Spleen (tissue), 11 donors: ENCODE measurements around the gene SP6. TPM values are rescaled to one million over a fixed set of nuclear protein-coding genes. Genes with fewer than 3 reads are reported as not detected.
A peak's percentile ranks its signal among the peaks of the same experiment; 100 is the strongest.

Experiments used
- DNase-seq: peaks from one replicate; pipeline ENCODE4 v3.0.0-alpha.2; 2020
- H3K27ac ChIP-seq, 8 donors: fragments of 200-600 bp; sonication (generic) in 7 of 8; 1 replicate in 4 of 8; 2 replicates in 4 of 8; pipeline versions ENCODE4 v1.5.0 to v1.8.0; 2016 to 2021; ENCODE audit warnings: inconsistent platforms in 4 of 8, mild to moderate bottlenecking in 4 of 8, moderate library complexity in 1 of 8
- H3K27me3 ChIP-seq, 7 donors: fragments of 200-600 bp; sonication (generic) in 6 of 7; replicated peaks in 1 of 7; 1 replicate in 4 of 7; 2 replicates in 3 of 7; pipeline versions ENCODE4 v1.5.0 to v1.8.0; 2016 to 2021; ENCODE audit warnings: inconsistent platforms in 3 of 7, mild to moderate bottlenecking in 1 of 7
- H3K36me3 ChIP-seq, 6 donors: fragments of 200-600 bp; sonication (generic) in 5 of 6; 1 replicate in 4 of 6; 2 replicates in 2 of 6; pipeline versions ENCODE4 v1.5.0 to v1.8.0; 2016 to 2021; ENCODE audit warnings: inconsistent platforms in 2 of 6
- H3K4me1 ChIP-seq, 6 donors: fragments of 200-600 bp; sonication (generic) in 5 of 6; 1 replicate in 3 of 6; 2 replicates in 3 of 6; pipeline versions ENCODE4 v1.5.0 to v1.8.0; 2016 to 2021; ENCODE audit warnings: inconsistent platforms in 3 of 6
- H3K4me3 ChIP-seq, 8 donors: fragments of 200-600 bp; sonication (generic) in 7 of 8; 1 replicate in 4 of 8; 2 replicates in 4 of 8; pipeline versions ENCODE4 v1.5.0 to v1.8.0; 2016 to 2021; ENCODE audit warnings: inconsistent platforms in 4 of 8, mild to moderate bottlenecking in 4 of 8, moderate library complexity in 2 of 8
- H3K9me3 ChIP-seq, 8 donors: fragments of 200-600 bp; sonication (generic) in 7 of 8; 1 replicate in 4 of 8; 2 replicates in 4 of 8; pipeline versions ENCODE4 v1.5.0 to v1.8.0; 2016 to 2021; ENCODE audit warnings: inconsistent platforms in 4 of 8
- CTCF ChIP-seq, 11 experiments: fragments of 200-600 bp in 7 of 11; fragments of 450-650 bp in 4 of 11; sonication (generic) in 4 of 11; IDR thresholded peaks in 8 of 11; conservative IDR thresholded peaks in 3 of 11; 1 replicate in 7 of 11; 2 replicates in 4 of 11; pipeline versions ENCODE4 v1.4.0 to v1.8.0; 2016 to 2021; ENCODE audit warnings: antibody characterized with exemption in 11 of 11, inconsistent platforms in 4 of 11, mild to moderate bottlenecking in 1 of 11
- POLR2A ChIP-seq, 3 donors: fragments of 450-650 bp; IDR thresholded peaks; one replicate each; pipeline ENCODE4 v1.5.1; 2017; ENCODE audit warnings: antibody characterized with exemption in 3 of 3, mild to moderate bottlenecking in 1 of 3
- POLR2AphosphoS5 ChIP-seq, 3 donors: sonication (generic); formaldehyde crosslinking; IDR thresholded peaks; one replicate each; pipeline ENCODE4 v1.5.1; 2017; ENCODE audit warnings: antibody characterized with exemption in 3 of 3
- WGBS, 5 donors: extraction: QIAGEN DNeasy Blood & Tissue Kit in 3 of 5; methylation state at CpG; one replicate each; pipeline versions ENCODE4 v1.1.5 to v1.1.7; 2013 to 2018; 5-methylcytosine and 5-hydroxymethylcytosine counted together
- intact Hi-C: fragments of 100-400 bp; cut with DNase I; formaldehyde crosslinking; loops from one replicate; pipeline ENCODE4 v1.15.0; 2023; ENCODE audit warnings: low total_unique reads
- polyA plus RNA-seq, 3 donors: library from polyadenylated mRNA; stranded (reverse); fragments of 200-250 nt; gene quantifications; one replicate each; pipeline ENCODE4 v1.2.1, GENCODE V29; 2013
- total RNA-seq, 7 donors: library from RNA; depleted of rRNA in 3 of 7; stranded (reverse); fragments of >200 nt in 3 of 7; fragmentation: NEBNext Ultra II Directional in 4 of 7; extraction: Animal tissue kit (Norgen Biotek cat#: 25700) in 4 of 7; gene quantifications; one replicate each; pipeline versions ENCODE4 v1.1.0 to v1.2.1, GENCODE V29; 2016 to 2021
- donor health status: healthy with polysubstance abuse.
- donor health status: DM: no; HTN: no; CAD: no; lungs with moderate emphysema.
- donor health status: DM: no; HTN: no; CAD: no.
- donor health status: Bipolar disorder and iron deficiency.
- donor health status: healthy.
- donor health status: DM: no; HTN: no; CAD: no.
- donor health status: DM: yes; HTN: yes; CAD: no.

Gene SP6
- total and polyA plus RNA-seq, 10 donors: 0.11 to 3.0 (median 1.1) TPM

DNA sequence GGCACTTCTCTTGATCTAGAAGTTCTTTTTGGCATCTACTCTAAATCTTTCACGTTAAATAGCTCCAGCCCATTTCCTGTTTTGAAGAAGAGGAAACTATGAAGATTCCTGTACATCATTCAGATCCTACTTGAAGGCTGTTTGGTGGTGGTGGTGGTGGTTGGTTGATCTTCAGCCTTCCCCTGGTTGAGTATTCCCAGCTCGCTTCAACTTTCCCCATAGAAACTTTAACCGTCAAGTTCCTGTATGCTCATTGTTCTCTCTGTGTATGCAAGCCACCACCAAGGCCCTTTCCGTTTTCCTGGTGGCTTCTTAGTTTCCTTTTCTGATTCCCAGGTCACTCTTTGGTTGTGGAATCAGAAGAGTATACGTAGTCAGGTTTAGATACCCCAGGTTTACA is 16.2 kb downstream of the SP6 start:
- peak overlapping the region; percentile 8 to 85 (median 71) for H3K27ac ChIP-seq
- intact Hi-C loops: no loop called here
- no peak for DNase-seq

DNA sequence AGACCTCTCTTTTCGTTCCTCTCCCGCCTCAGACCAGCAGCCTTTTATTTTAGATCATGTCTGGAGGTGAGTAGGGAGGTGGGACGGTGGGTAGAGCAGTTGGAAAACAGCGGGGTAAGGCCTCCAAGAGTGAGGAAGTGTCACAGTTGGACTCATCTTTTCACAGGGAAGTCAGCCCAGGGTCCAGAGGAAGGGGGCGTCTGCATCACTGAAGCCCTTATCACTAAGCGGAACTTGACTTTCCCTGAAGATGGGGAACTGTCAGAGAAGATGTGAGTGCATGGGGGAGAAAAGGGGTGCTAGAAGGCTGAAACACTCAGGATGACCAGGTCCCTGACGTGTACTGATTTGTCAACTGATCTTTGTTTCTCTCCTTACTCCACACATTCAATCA is 19.0 kb downstream of the SP6 start:
- H3K9me3 ChIP-seq: no peaks in the 10 kb centered on the region
- no peak for DNase-seq
- peak overlapping the region; percentile 75 to 96 (median 90) for H3K4me3 ChIP-seq
- H3K27me3 ChIP-seq: no peaks in the 10 kb centered on the region
- WGBS, 5 donors: 7 to 12% (median 11%) methylated on average over 7 of the region's 7 CpGs
- no peak for TF ChIP-seq POLR2AphosphoS5 (IDR thresholded peaks at IDR 0.05)
- TF ChIP-seq CTCF (IDR thresholded peaks at IDR 0.05 in 8 of 11, conservative IDR thresholded peaks at IDR 0.05 in 3 of 11): no peak
- TF ChIP-seq POLR2A (IDR thresholded peaks at IDR 0.05): no peak
- intact Hi-C loops: no loop called here
- peak overlapping the region; percentile 80 to 94 (median 90) for H3K27ac ChIP-seq
- H3K4me1 ChIP-seq: peaks cover 9 to 86% (median 57%) of the 10 kb centered on the region in 6 donors
- peaks cover 0 to 45% (median 26%) of the 10 kb centered on the region in 6 donors for H3K36me3 ChIP-seq

More for the DNA sequence above, 16.2 kb downstream of the SP6 start:
- Histone ChIP-seq H3K9me3 (no peaks in the 10 kb centered on the region), H3K4me1 (peaks cover 16 to 93% (median 70%) of the 10 kb centered on the region in 6 donors), H3K36me3 (peaks cover 0 to 42% (median 15%) of the 10 kb centered on the region in 6 donors), H3K27me3 (no peaks in the 10 kb centered on the region), H3K4me3 (no peak overlapping the region)
- TF ChIP-seq CTCF (IDR thresholded peaks at IDR 0.05 in 8 of 11, conservative IDR thresholded peaks at IDR 0.05 in 3 of 11) (no peak), POLR2AphosphoS5 (IDR thresholded peaks at IDR 0.05) (no peak), POLR2A (IDR thresholded peaks at IDR 0.05) (no peak)
- 38 to 51% (median 41%) methylated on average over 5 of the region's 5 CpGs for WGBS, 5 donors

- H3K27me3 ChIP-seq: no peaks in the 10 kb centered on the region
- peak within 1 kb of the TSS; percentile 75 to 96 (median 90) for H3K4me3 ChIP-seq
- intact Hi-C loops: no loop called here
- DNase-seq: peak; percentile 97
- 0 to 1% (median 0%) methylated on average over 38 to 42 of the region's 42 CpGs for WGBS, 5 donors
- peaks cover 0 to 45% (median 31%) of the 10 kb centered on the region in 6 donors for H3K36me3 ChIP-seq
- H3K9me3 ChIP-seq: no peaks in the 10 kb centered on the region
- H3K27ac ChIP-seq: peak within 1 kb of the TSS; percentile 80 to 94 (median 90)
- H3K4me1 ChIP-seq: peaks cover 9 to 80% (median 54%) of the 10 kb centered on the region in 6 donors
- TF ChIP-seq POLR2A (IDR thresholded peaks at IDR 0.05): peak in 2 of 3 donors; percentile 63 to 67
- peak; percentile 98 to 99 (median 99) for TF ChIP-seq POLR2AphosphoS5 (IDR thresholded peaks at IDR 0.05)
- TF ChIP-seq CTCF (IDR thresholded peaks at IDR 0.05 in 8 of 11, conservative IDR thresholded peaks at IDR 0.05 in 3 of 11): peak in 3 of 11 experiments; percentile 3 to 21 (median 20)
Measured at GRCh38 chr17:47831003-47831933, 19.7 kb downstream of the SP6 start, which contains the start of the genes LRRC46 and MRPL10. TSS of gene LRRC46 (plus strand) at chr17:47831670. CDS start at chr17:47831990, 320 bp downstream. TSS of gene MRPL10 (minus strand) at chr17:47831541. CDS start at chr17:47831511, 30 bp downstream.
